CD4-positive, alpha-beta T cell treated with Interleukin-4 for 4 hours (primary cell): ENCODE data around the gene SGK2.

ENCODE experiments used
- DNase-seq: peaks from one replicate; pipeline ENCODE4 v3.0.0-alpha.2; 2020

SGK2 gene

DNA sequence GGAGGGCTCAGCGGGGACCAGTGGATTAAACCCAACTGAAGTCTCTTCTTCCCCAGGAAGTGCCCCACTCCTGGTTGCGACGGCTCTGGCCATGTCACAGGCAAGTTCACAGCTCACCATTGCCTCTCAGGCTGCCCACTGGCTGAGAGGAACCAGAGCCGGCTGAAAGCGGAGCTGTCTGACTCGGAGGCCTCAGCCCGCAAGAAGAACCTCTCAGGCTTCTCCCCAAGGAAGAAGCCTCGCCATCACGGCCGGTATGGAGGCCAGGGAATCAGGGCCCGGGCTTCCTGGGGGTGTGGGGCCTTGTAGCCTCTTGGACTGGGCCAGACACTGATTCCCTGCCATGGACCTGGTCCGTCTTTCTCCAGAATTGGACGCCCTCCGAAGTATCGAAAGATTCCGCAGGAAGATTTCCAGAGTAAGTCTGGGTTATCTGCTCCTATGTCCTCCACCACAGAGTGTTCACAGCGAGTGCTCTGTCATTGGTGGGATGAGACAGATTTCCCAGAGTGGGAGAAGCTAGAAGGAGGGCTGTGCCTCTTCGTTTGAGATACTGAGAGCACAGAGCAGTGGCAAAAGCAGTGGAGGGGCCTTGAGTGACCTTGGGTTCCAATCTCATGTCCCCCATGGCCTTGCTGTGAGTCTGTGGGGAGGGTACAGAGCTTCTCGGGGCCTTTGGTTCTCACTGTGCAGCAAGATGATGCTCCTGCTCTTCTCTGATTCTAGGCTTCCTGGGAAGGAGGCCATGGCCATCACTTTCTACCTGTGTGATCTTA is 22.6 kb upstream of the SGK2 start:
- no peak for DNase-seq

- DNase-seq: no peak
Measured at GRCh38 chr20:43536817-43537440, 21.9 kb upstream of the SGK2 start.

DNA sequence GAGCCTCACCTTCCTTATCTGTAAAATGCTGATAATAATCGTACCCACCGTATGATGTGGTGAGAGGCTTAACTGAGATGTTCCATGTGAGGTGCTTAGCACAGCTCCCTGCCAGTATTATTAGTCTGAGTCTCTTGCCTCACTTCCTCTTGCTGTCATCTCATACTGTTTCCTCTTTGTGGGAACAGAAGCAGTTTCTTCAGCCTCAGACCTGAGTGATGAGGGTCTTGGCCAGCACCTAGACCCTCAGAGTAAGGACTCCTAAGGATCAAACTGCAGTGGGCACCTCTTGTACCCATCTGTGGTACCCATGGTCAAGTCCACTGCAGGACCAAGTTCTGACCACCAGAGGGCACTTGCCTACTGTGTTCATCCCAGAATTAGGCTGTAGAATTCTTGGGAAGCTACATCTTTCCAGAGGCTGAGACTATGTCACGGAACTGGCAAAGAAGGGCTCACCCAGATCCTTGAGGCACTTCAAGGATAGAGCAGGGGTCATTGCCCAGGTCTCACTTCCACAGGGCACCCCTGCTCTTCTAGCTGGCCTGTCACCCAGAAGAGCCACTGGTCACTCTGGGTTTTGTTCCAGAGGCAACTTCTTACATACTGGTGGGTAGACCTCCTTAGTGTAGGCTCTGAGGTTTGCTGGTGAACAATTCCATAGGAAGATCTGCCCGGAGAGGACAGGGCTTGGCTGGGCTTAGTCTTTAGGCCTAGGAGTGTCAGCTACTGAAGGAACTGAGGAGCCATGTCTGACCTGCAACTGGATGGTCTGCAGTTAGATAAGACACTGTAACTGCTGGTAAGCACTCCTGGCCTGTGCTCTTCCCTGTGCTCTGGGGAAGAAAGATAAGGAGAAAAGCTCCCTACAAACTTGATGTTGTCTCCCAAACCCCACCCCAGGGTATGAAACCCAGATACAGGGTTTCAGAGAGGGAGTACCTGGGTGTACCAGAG is 20.6 kb upstream of the SGK2 start:
- DNase-seq: peak; percentile 35

GRCh38 chr20:43538878-43539700 is 19.7 kb upstream of the SGK2 start:
- no peak for DNase-seq

GRCh38 chr20:43539975-43540672 is 18.7 kb upstream of the SGK2 start:
- no peak for DNase-seq

GRCh38 chr20:43540673-43541060 is 18.2 kb upstream of the SGK2 start:
- DNase-seq: no peak

- DNase-seq: no peak
Measured at GRCh38 chr20:43541214-43541613, 17.6 kb upstream of the SGK2 start.

DNA sequence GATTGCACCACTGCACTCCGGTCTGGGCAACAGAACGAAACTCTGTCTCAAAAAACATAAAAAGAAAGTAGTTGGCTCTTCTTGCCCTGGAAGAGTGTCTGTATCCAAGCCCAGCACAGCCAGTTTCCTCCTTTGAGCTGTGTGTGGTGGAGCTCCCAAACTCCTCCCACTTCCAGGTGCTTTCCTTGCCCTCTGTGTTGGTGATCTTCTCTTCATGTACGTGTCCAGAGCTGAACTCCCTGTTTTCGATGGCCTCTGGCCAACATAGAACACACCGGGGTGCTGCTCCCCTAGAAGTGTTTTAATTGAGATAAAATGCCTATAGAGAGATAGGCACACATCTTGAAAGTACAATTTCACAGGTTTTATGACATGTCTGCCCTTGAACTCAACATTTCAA is 16.7 kb upstream of the SGK2 start:
- no peak for DNase-seq

DNA sequence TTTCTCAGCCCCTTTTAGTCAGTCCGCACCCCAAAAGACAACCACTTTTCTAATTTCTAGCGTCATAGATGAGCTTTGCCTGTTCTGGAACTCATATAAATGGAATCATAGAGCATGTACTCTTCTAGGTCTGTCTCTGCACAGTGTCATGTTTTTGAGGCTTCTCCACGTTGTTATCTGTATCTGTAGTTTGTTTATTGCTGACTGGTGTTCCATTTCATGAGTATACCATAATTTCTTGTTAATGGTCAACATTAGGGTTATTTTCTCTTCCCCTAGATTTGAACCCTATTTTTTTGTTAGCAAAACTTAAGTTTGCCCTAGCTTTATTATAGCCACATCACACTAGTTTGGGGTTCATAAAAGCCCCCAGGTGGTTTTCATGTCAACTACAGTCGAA is 16.2 kb upstream of the SGK2 start:
- no peak for DNase-seq

GRCh38 chr20:43543138-43543537 is 15.7 kb upstream of the SGK2 start:
- no peak for DNase-seq

- DNase-seq: no peak
Measured at GRCh38 chr20:43544501-43544900, 14.3 kb upstream of the SGK2 start.

GRCh38 chr20:43545837-43546578 is 12.8 kb upstream of the SGK2 start:
- DNase-seq: no peak

DNA sequence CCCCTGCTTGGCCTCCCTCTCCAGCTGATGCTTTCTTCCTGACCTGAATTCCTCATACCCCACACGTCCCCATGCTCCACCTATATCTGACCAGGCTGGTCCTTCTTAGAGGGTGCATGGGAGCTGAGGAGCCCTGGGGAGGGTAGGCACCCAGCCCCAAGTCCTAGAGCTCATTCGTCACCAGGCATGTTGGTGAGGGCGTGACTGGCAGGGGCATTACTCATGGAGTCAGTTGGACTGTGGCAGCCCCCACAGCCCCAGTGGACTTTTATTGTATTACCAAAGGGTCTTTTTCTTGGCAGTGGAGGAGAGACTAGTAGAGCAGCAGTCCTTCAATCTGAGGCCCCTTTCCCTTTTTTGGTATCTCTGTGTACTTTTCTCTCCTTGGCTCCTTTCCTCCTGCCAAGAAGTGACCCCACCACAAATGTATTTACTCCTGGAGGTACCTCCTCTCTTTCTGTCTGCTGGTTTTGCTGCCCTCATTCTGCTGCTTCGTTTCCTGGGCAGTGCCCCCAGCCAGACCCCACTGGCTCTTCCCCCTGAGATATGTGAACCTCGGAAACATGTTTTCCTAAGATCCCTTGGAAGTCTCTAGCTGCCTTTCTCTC is 10.4 kb upstream of the SGK2 start:
- DNase-seq: no peak

DNA sequence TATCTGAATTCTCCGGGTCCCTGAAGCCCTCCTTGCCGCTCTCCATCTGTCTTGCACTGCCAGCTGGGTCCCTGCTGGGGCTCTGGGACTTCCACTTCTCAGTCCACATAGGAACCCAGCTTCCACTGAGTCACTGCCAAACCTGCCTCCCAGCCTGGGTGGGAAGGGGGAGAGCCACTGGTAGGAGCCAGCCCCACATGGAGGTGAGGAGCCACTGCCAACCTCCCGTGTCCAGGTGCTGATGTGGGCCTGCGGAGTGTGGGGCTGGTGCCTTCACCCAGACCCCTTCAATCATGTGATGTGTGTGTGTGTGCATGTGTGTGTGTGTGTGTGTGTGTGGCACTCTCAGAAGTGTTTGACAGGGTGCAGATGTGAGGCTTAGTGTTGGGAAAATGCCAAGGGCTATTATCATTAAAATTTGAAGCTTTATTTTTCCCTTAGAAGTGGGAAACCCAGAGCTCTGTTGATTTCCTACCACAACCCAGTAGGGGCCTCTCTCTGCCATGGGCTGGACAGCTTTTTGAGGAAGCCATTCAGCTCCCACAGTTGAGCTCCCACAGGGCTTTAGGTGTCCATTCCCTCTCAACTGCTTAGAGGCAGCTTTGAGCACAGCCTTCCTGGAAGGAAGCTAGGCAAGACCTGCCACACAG is 9.3 kb upstream of the SGK2 start:
- no peak for DNase-seq

GRCh38 chr20:43550456-43550855 is 8.4 kb upstream of the SGK2 start:
- DNase-seq: no peak

GRCh38 chr20:43554369-43554768 is 4.5 kb upstream of the SGK2 start:
- no peak for DNase-seq

DNA sequence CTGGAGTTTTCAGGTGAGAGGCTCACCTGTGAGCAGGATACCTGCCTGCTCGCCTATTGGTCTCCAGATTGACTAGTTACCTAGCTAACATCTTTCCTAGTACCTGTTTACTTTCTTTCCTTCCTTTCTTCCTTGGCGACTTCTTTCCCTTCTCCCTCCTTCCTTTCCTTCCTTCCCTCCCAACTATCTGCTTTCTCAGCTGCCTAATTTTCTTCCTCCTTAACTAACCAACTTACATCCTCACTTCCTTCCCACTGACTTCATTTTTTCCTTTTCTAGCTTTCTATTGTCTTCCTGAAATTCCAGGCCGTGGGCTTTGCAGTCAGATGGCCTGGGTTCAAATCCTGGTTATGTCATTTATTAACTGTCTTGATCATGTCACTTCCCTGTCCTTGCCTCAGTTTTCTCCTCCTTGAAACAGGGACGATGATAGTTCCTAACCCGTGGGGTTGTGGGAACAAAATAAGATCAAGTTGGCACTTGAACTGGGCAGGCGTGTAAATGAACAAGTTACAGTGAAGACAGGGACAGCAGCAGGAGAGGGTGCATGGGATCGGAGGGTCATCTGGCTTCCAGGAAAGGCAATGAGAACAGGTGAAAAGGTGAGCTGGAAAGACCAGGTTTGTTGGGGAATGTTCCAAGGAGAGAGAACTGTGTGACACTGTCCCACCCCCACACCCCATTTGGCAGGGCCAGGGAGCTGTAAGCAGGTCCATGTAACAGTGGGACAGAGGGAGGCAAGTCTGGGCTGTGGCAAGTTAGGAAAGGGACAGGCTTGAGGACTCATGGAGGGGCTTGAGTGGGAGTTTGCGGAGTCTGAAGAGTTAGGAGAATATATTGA is 540 bp downstream of the SGK2 start:
- DNase-seq: no peak

DNA sequence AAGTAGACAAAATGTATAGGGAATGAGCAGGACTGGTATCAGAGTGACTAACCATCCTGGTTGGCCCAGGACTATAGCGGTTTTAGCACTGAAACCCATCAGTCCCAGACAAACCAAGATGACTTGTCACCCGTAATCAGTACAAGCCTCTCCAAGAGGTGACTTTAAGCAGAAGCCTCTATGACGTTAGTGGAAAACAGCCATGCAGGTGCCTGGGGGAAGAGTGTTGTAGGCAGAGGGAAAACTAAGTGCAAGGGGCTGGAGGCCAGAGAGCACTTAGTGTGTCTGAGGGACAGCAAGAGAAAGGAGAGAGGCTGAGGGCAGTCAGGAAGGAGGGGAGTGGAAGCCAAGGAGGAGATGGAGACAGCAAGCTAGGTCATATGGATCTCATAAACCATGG is 2.1 kb downstream of the SGK2 start:
- no peak for DNase-seq

GRCh38 chr20:43563429-43563828 is 4.6 kb downstream of the SGK2 start:
- no peak for DNase-seq
